GM23338 (cell line): ENCODE results near the gene METTL13. TPM values are rescaled to one million over a fixed set of nuclear protein-coding genes. Genes with fewer than 3 reads are reported as not detected.
"Not testable (repeated sequence)": the region's sequence is repeated elsewhere in the genome, so short reads cannot be mapped to it uniquely, and the experiment has no call there.

Experiments
- ATAC-seq: fragments of 200-7000 bp; cut with Tn5 transposase; 3 replicates; pipeline ENCODE4 v1.9.1; 2020
- DNase-seq: peaks from one replicate; pipeline ENCODE4 v3.0.0-alpha.2; 2015; ENCODE audit warnings: low spot score
- H2AFZ ChIP-seq: fragments of 200-600 bp; sonication (generic); 2 replicates; pipeline ENCODE4 v1.8.0; 2016; ENCODE audit warnings: antibody characterized with exemption, mild to moderate bottlenecking, moderate library complexity
- H3F3A ChIP-seq: fragments of 200-600 bp; sonication (generic); replicated peaks from 2 replicates; pipeline ENCODE4 v1.8.0; 2017; ENCODE audit warnings: antibody characterized with exemption, mixed run types, low read depth
- H3K27ac ChIP-seq: fragments of 200-600 bp; sonication (generic); 2 replicates; pipeline ENCODE4 v1.6.1; 2016; ENCODE audit warnings: low read depth
- H3K27me3 ChIP-seq: fragments of 200-600 bp; sonication (generic); 2 replicates; pipeline ENCODE4 v1.8.0; 2016; ENCODE audit warnings: mild to moderate bottlenecking, mixed run types, moderate library complexity; ENCODE audit not compliant: insufficient read depth
- H3K36me3 ChIP-seq: fragments of 200-600 bp; sonication (generic); 2 replicates; pipeline ENCODE4 v1.8.0; 2016; ENCODE audit warnings: mild to moderate bottlenecking; ENCODE audit not compliant: insufficient read depth
- H3K4me1 ChIP-seq: fragments of 200-600 bp; sonication (generic); 2 replicates; pipeline ENCODE4 v1.8.0; 2016; ENCODE audit warnings: mild to moderate bottlenecking, moderate library complexity; ENCODE audit not compliant: insufficient read depth
- H3K4me2 ChIP-seq: fragments of 200-600 bp; sonication (generic); 2 replicates; pipeline ENCODE4 v1.7.1; 2017; ENCODE audit warnings: mixed run types
- H3K4me3 ChIP-seq: fragments of 200-600 bp; sonication (generic); 2 replicates; pipeline ENCODE4 v1.6.1; 2016; ENCODE audit warnings: mixed run types
- H3K79me2 ChIP-seq: fragments of 200-600 bp; sonication (generic); replicated peaks from 2 replicates; pipeline ENCODE4 v1.8.0; 2017; ENCODE audit warnings: mild to moderate bottlenecking; ENCODE audit not compliant: insufficient read depth
- H3K9me2 ChIP-seq: fragments of 200-600 bp; sonication (generic); 2 replicates; pipeline ENCODE4 v1.8.0; 2017; ENCODE audit not compliant: insufficient read depth
- H4K20me1 ChIP-seq: fragments of 200-600 bp; sonication (generic); replicated peaks from 2 replicates; pipeline ENCODE4 v1.8.0; 2017; ENCODE audit warnings: mild to moderate bottlenecking; ENCODE audit not compliant: insufficient read depth
- H3K27ac Mint-ChIP-seq: 2 replicates; pipeline ENCODE4 v1.8.0; 2020; ENCODE audit warnings: inconsistent platforms, mild to moderate bottlenecking, moderate library complexity, mixed read lengths
- H3K27me3 Mint-ChIP-seq: 3 replicates; pipeline ENCODE4 v1.8.0; 2022; ENCODE audit warnings: low read depth, mild to moderate bottlenecking, moderate library complexity, mixed read lengths, inconsistent platforms; ENCODE audit not compliant: insufficient read depth, poor library complexity
- H3K36me3 Mint-ChIP-seq: 3 replicates; pipeline ENCODE4 v1.8.0; 2021; ENCODE audit warnings: low read depth, mild to moderate bottlenecking, inconsistent platforms, moderate library complexity, mixed read lengths
- H3K4me1 Mint-ChIP-seq: 3 replicates; pipeline ENCODE4 v1.8.0; 2020; ENCODE audit warnings: mild to moderate bottlenecking, inconsistent platforms, mixed read lengths
- H3K4me3 Mint-ChIP-seq: 3 replicates; pipeline ENCODE4 v1.8.0; 2021; ENCODE audit warnings: moderate library complexity, mild to moderate bottlenecking, inconsistent platforms, mixed read lengths
- H3K9me3 Mint-ChIP-seq: 3 replicates; pipeline ENCODE4 v1.8.0; 2020; ENCODE audit warnings: moderate library complexity, mild to moderate bottlenecking, inconsistent platforms, mixed read lengths
- CTCF ChIP-seq, 2 experiments: fragments of 200-600 bp in 1 of 2; sonication (generic) in 1 of 2; conservative IDR thresholded peaks; 2 replicates each; pipeline versions ENCODE4 v1.5.1 to v1.6.1; 2016 to 2017; ENCODE audit warnings: antibody characterized with exemption in 2 of 2, low read depth in 2 of 2, mild to moderate bottlenecking in 2 of 2, moderate library complexity in 1 of 2
- EZH2 ChIP-seq: fragments of 200-600 bp; sonication (generic); IDR thresholded peaks from one replicate; pipeline ENCODE4 v1.8.0; 2017; ENCODE audit warnings: antibody characterized with exemption, mild to moderate bottlenecking, low read depth; ENCODE audit not compliant: unreplicated experiment
- JUNB ChIP-seq: IDR thresholded peaks from one replicate; pipeline ENCODE4 v1.6.1; 2016; ENCODE audit warnings: antibody characterized with exemption; ENCODE audit not compliant: unreplicated experiment
- ZNF114 ChIP-seq: fragments of 250-450 bp; sonication (Bioruptor Pico); IDR thresholded peaks from 2 replicates; pipeline ENCODE4 v1.5.0; 2020; ENCODE audit warnings: mild to moderate bottlenecking, moderate library complexity
- ZNF462 ChIP-seq: fragments of 250-450 bp; sonication (Bioruptor Pico); IDR thresholded peaks from 2 replicates; pipeline ENCODE4 v1.5.0; 2020; ENCODE audit warnings: mild to moderate bottlenecking, moderate library complexity
- polyA plus RNA-seq: library from polyadenylated mRNA; unstranded; fragments of >200 nt; fragmentation: Nextera tagmentation; extraction: Ambion mirVana; gene quantifications from 2 replicates; pipeline ENCODE4 v1.2.1, GENCODE V29; 2016
- total RNA-seq: library from RNA; depleted of rRNA; stranded (reverse); fragments of >200 nt; shearing (Covaris generic); gene quantifications from 2 replicates; pipeline ENCODE4 v1.2.3, GENCODE V29; 2014

Gene METTL13
- total and polyA plus RNA-seq, 2 experiments from 2014 or later = 21.0 to 45.4 TPM

- TF ChIP-seq ZNF462 (CRISPR knock-in tag) = no peak
- TF ChIP-seq EZH2 = no peak
- TF ChIP-seq ZNF114 (CRISPR knock-in tag) = no peak
Observed at GRCh38 chr1:171799166-171799565, 17.7 kb downstream of the METTL13 start (continued).

- H3K4me3 Mint-ChIP-seq, H3K27me3 ChIP-seq, H3K27ac ChIP-seq, H3K9me3 Mint-ChIP-seq, H3K9me2 ChIP-seq, H3K79me2 ChIP-seq, H3F3A ChIP-seq, H3K4me3 ChIP-seq, DNase-seq, H4K20me1 ChIP-seq, ATAC-seq, H2AFZ ChIP-seq, H3K4me2 ChIP-seq: not testable (repeated sequence)
- Histone ChIP-seq H3K4me1 (peaks cover 18% of the 10 kb centered on the region), H3K36me3 (peaks cover 13% of the 10 kb centered on the region)
- H3K27me3 Mint-ChIP-seq = peaks cover 10% of the 10 kb centered on the region
- H3K4me1 Mint-ChIP-seq = peaks cover 35% of the 10 kb centered on the region
- H3K27ac Mint-ChIP-seq = peak overlapping the region; percentile 22
- peaks cover 28% of the 10 kb centered on the region for H3K36me3 Mint-ChIP-seq
Observed at GRCh38 chr1:171799698-171800097, 18.2 kb downstream of the METTL13 start.

- Histone ChIP-seq H3K27me3 (no peaks in the 10 kb centered on the region), H3K4me1 (peaks cover 18% of the 10 kb centered on the region), H3K36me3 (peaks cover 7% of the 10 kb centered on the region), H3F3A (no peaks in the 10 kb centered on the region; the same call in 1 of the 2 replicates), H2AFZ (no peak overlapping the region), H3K9me2 (no peaks in the 10 kb centered on the region), H3K4me2 (no peak overlapping the region), H3K27ac (no peak overlapping the region), H3K4me3 (no peak overlapping the region), H4K20me1 (0 out of 2 replicates have a peak, but pooled peaks cover 2% of the 10 kb centered on the region), H3K79me2 (no peaks in the 10 kb centered on the region)
- peaks cover 23% of the 10 kb centered on the region for H3K36me3 Mint-ChIP-seq
- peaks cover 10% of the 10 kb centered on the region for H3K27me3 Mint-ChIP-seq
- H3K27ac Mint-ChIP-seq = no peak overlapping the region; the same call in 1 of the 2 replicates
- H3K9me3 Mint-ChIP-seq = no peaks in the 10 kb centered on the region
- H3K4me1 Mint-ChIP-seq = peaks cover 35% of the 10 kb centered on the region
- ATAC-seq = peak; percentile 58
- H3K4me3 Mint-ChIP-seq = no peak overlapping the region; the same call in 2 of the 3 replicates
- peak; percentile 56 for DNase-seq
- TF ChIP-seq JUNB (no peak), CTCF (conservative IDR thresholded peaks at IDR 0.05; ENCODE audit: low read depth in 2 of 2) (peak; percentile 40 to 53)
Observed at GRCh38 chr1:171800342-171800741, 18.9 kb downstream of the METTL13 start.
